Natural killer cell (primary cell): ENCODE measurements around the gene KRT32. TPM values are rescaled to one million over a fixed set of nuclear protein-coding genes. Genes with fewer than 3 reads are reported as not detected.

Source experiments
- ATAC-seq, 3 donors: fragments of 150-1000 bp in 2 of 3; fragments of 200-7000 bp in 1 of 3; cut with Tn5 transposase; 1 replicate in 1 of 3; 2 replicates in 2 of 3; pipeline ENCODE4 v1.10.0; 2021; ENCODE audit warnings: mild to moderate bottlenecking in 2 of 3, moderate library complexity in 2 of 3
- DNase-seq, 2 donors: peaks; one replicate each; pipeline versions ENCODE4 v3.0.0 to v3.0.0-alpha.2; 2013 to 2021; ENCODE audit warnings: mixed read lengths in 1 of 2
- H3K27ac ChIP-seq: one replicate; pipeline ENCODE4 v1.5.1; 2013; ENCODE audit warnings: mild to moderate bottlenecking, low read length
- H3K27me3 ChIP-seq: one replicate; pipeline ENCODE4 v1.6.1; 2013; ENCODE audit warnings: low read length; ENCODE audit not compliant: control insufficient read depth, insufficient read depth
- H3K36me3 ChIP-seq: one replicate; pipeline ENCODE4 v1.6.1; 2013; ENCODE audit warnings: low read length; ENCODE audit not compliant: control insufficient read depth, insufficient read depth
- H3K4me1 ChIP-seq: one replicate; pipeline ENCODE4 v1.6.1; 2013; ENCODE audit warnings: low read length; ENCODE audit not compliant: control insufficient read depth, insufficient read depth
- H3K4me3 ChIP-seq: one replicate; pipeline ENCODE4 v1.5.1; 2013; ENCODE audit warnings: low read length
- H3K9me3 ChIP-seq: one replicate; pipeline ENCODE4 v1.6.1; 2013; ENCODE audit warnings: low read length; ENCODE audit not compliant: control insufficient read depth, insufficient read depth
- H3K27ac Mint-ChIP-seq, 2 donors: one replicate each; pipeline ENCODE4 v1.8.0; 2022; ENCODE audit warnings: mild to moderate bottlenecking in 2 of 2, mixed read lengths in 2 of 2, moderate library complexity in 1 of 2
- H3K27me3 Mint-ChIP-seq, 2 donors: one replicate each; pipeline ENCODE4 v1.8.0; 2022; ENCODE audit warnings: low read depth in 2 of 2, mixed read lengths in 2 of 2
- H3K36me3 Mint-ChIP-seq: one replicate; pipeline ENCODE4 v1.8.0; 2022; ENCODE audit warnings: mixed read lengths
- H3K4me1 Mint-ChIP-seq, 2 donors: one replicate each; pipeline ENCODE4 v1.8.0; 2022; ENCODE audit warnings: mixed read lengths in 2 of 2
- H3K4me3 Mint-ChIP-seq: one replicate; pipeline ENCODE4 v1.8.0; 2022; ENCODE audit warnings: mild to moderate bottlenecking, moderate library complexity, mixed read lengths
- H3K9me3 Mint-ChIP-seq, 2 donors: one replicate each; pipeline ENCODE4 v1.8.0; 2022; ENCODE audit warnings: mixed read lengths in 2 of 2
- CTCF ChIP-seq: fragments of 200-600 bp; IDR thresholded peaks from one replicate; pipeline ENCODE4 v1.8.0; 2022; ENCODE audit warnings: antibody characterized with exemption
- WGBS: methylation state at CpG from one replicate; pipeline ENCODE4 v1.1.7; 2013; ENCODE audit warnings: missing lambda C conversion rate; ENCODE audit not compliant: insufficient coverage; 5-methylcytosine and 5-hydroxymethylcytosine counted together
- intact Hi-C: fragments of 100-400 bp; cut with micrococcal nuclease; formaldehyde crosslinking; loops from one replicate; pipeline ENCODE4 v1.14.2; 2022
- total RNA-seq, 4 donors: library from RNA; stranded (reverse); fragments of 120-200 nt in 1 of 4; gene quantifications; one replicate each; pipeline versions ENCODE4 v1.2.3 to v1.2.4, GENCODE V29; 2013 to 2022

Gene KRT32
- total RNA-seq, 3 donors from 2014 or later (not counting 1 experiment from before 2014, with no cell fraction given) = not detected

GRCh38 chr17:41491476-41491875 lies 24.3 kb upstream of the KRT32 start:
- no peaks in the 10 kb centered on the region for H3K27me3 Mint-ChIP-seq
- H3K27ac ChIP-seq = no peak overlapping the region
- intact Hi-C loops = no loop called here
- no peaks in the 10 kb centered on the region for H3K36me3 ChIP-seq
- no peaks in the 10 kb centered on the region for H3K36me3 Mint-ChIP-seq
- DNase-seq (no peak), ATAC-seq (no peak)
- no peaks in the 10 kb centered on the region for H3K9me3 ChIP-seq
- WGBS = 92% methylated on average over 2 of the region's 2 CpGs
- TF ChIP-seq CTCF = no peak
- no peak overlapping the region for H3K4me3 Mint-ChIP-seq
- H3K27ac Mint-ChIP-seq = no peak overlapping the region
- H3K9me3 Mint-ChIP-seq = no peaks in the 10 kb centered on the region
- peaks cover 7% of the 10 kb centered on the region for H3K4me1 ChIP-seq
- H3K27me3 ChIP-seq = no peaks in the 10 kb centered on the region
- H3K4me1 Mint-ChIP-seq = no peaks in the 10 kb centered on the region
- no peak overlapping the region for H3K4me3 ChIP-seq

GRCh38 chr17:41490000-41490990 lies 23.1 kb upstream of the KRT32 start:
- peaks cover 5% of the 10 kb centered on the region for H3K4me1 ChIP-seq
- no peak overlapping the region for H3K27ac ChIP-seq
- WGBS = 55% methylated on average over 10 of the region's 10 CpGs
- H3K4me3 Mint-ChIP-seq = no peak overlapping the region
- no peak for TF ChIP-seq CTCF
- no peak overlapping the region for H3K4me3 ChIP-seq
- no peaks in the 10 kb centered on the region for H3K4me1 Mint-ChIP-seq
- H3K27me3 ChIP-seq = no peaks in the 10 kb centered on the region
- DNase-seq (no peak), ATAC-seq (no peak)
- H3K9me3 Mint-ChIP-seq = no peaks in the 10 kb centered on the region
- no peaks in the 10 kb centered on the region for H3K36me3 ChIP-seq
- no peak overlapping the region for H3K27ac Mint-ChIP-seq
- H3K36me3 Mint-ChIP-seq = no peaks in the 10 kb centered on the region
- intact Hi-C loops = no loop called here
- H3K27me3 Mint-ChIP-seq = no peaks in the 10 kb centered on the region
- no peaks in the 10 kb centered on the region for H3K9me3 ChIP-seq

GRCh38 chr17:41489531-41489930 lies 22.3 kb upstream of the KRT32 start, which contains the start of gene KRT36:
KRT36 (minus strand) TSS chr17:41489910; CDS start chr17:41489864, 46 bp downstream.
- intact Hi-C loops = no loop called here
- Mint-ChIP-seq H3K9me3 (no peaks in the 10 kb centered on the region), H3K4me1 (no peaks in the 10 kb centered on the region), H3K36me3 (no peaks in the 10 kb centered on the region), H3K27me3 (peaks cover 0 to 2% of the 10 kb centered on the region in 2 donors), H3K4me3 (no peak within 1 kb of the TSS), H3K27ac (no peak within 1 kb of the TSS)
- Histone ChIP-seq H3K4me3 (no peak within 1 kb of the TSS), H3K9me3 (no peaks in the 10 kb centered on the region), H3K36me3 (no peaks in the 10 kb centered on the region), H3K27ac (no peak within 1 kb of the TSS), H3K4me1 (peaks cover 5% of the 10 kb centered on the region), H3K27me3 (no peaks in the 10 kb centered on the region)
- no peak for TF ChIP-seq CTCF
- WGBS = 91% methylated on average over 12 of the region's 12 CpGs
- no peak for ATAC-seq
- DNase-seq = no peak
